GM12878 (cell line): ENCODE data around the gene TIAM1.

Source experiments
- BRCA1 ChIP-seq: IDR thresholded peaks from 2 replicates; pipeline ENCODE4 v1.6.1; 2011; ENCODE audit warnings: low read depth, low read length, improper control_type of control experiment
- SMARCA5 ChIP-seq: fragments of 450-650 bp; IDR thresholded peaks from 2 replicates; pipeline ENCODE4 v1.6.1; 2017; ENCODE audit warnings: mild to moderate bottlenecking
- TF ChIP-seq, protein P1 (sequence below), 3 experiments: IDR thresholded peaks in 2 of 3; conservative IDR thresholded peaks in 1 of 3; 2 replicates each; pipeline ENCODE4 v1.5.1; 2011; ENCODE audit warnings: low read depth in 3 of 3, low read length in 3 of 3, mild to moderate bottlenecking in 3 of 3, control low read depth in 2 of 3, moderate library complexity in 2 of 3, inconsistent platforms in 1 of 3, mixed read lengths in 1 of 3; ENCODE audit not compliant: control insufficient read depth in 2 of 3, insufficient read depth in 1 of 3; ENCODE audit errors: extremely low read depth in 1 of 3

DNA sequence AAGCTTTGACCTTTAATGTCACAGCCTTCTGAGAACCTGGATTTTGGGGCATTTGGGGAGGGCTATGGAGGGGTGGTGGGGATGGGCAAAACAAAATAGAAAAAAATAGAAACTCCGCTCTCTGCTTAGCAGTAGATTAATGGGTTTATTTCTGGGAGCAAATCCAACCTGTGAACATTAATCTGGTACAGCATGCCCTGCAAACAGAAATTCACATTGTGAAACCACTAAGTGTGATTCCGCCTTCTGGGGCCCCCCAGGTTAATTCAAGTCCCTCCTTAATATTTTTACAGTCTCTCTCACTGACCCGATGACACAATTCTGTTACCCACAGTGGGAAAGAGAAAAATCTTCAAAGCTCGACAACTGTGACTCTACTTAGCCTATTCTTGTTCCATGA lies 76.4 kb downstream of the TIAM1 start:
- TF ChIP-seq, protein P1, sequence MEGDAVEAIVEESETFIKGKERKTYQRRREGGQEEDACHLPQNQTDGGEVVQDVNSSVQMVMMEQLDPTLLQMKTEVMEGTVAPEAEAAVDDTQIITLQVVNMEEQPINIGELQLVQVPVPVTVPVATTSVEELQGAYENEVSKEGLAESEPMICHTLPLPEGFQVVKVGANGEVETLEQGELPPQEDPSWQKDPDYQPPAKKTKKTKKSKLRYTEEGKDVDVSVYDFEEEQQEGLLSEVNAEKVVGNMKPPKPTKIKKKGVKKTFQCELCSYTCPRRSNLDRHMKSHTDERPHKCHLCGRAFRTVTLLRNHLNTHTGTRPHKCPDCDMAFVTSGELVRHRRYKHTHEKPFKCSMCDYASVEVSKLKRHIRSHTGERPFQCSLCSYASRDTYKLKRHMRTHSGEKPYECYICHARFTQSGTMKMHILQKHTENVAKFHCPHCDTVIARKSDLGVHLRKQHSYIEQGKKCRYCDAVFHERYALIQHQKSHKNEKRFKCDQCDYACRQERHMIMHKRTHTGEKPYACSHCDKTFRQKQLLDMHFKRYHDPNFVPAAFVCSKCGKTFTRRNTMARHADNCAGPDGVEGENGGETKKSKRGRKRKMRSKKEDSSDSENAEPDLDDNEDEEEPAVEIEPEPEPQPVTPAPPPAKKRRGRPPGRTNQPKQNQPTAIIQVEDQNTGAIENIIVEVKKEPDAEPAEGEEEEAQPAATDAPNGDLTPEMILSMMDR (IDR thresholded peaks at IDR 0.05 in 2 of 3, conservative IDR thresholded peaks at IDR 0.05 in 1 of 3; ENCODE audit: control insufficient read depth in 2 of 3, extremely low read depth in 1 of 3, insufficient read depth in 1 of 3, low read depth in 3 of 3, low read length in 3 of 3) = no peak
- no peak for TF ChIP-seq SMARCA5
- TF ChIP-seq BRCA1 = no peak
